GM19395 (cell line): Measurements from ENCODE around the gene DQX1.
"Not testable (repeated sequence)": the region's sequence is repeated elsewhere in the genome, so short reads cannot be mapped to it uniquely, and the experiment has no call there.

Experiments used
- ATAC-seq: cut with Tn5 transposase; IDR thresholded peaks from one replicate; pipeline ENCODE4 v1.9.1; 2021; ENCODE audit warnings: mild to moderate bottlenecking, moderate library complexity; ENCODE audit not compliant: unreplicated experiment

The DQX1 gene

DNA sequence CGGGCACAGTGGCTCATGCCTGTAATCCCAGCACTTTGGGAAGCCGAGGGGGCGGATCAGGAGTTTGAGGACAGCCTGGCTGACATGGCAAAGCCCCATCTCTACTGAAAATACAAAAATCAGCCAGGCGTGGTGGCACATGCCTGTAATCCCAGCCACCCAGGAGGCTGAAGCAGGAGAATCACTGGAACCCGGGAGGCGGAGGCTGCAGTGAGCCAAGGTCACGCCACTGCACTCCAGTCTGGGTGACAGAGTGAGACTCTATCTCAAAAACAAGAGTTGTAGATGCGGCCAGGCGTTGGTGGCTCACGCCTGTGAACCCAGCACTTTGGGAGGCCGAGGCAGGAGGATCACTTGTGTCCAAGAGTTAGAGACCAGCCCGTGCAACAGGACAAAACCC is 55.3 kb downstream of the DQX1 start:
- ATAC-seq, result not testable (repeated sequence)
